Loucy (cell line): ENCODE results near the gene PITRM1.

ENCODE experiments used
- CTCF ChIP-seq: fragments of 200-600 bp; sonication (generic); conservative IDR thresholded peaks from 2 replicates; pipeline ENCODE4 v1.5.1; 2014; ENCODE audit warnings: mild to moderate bottlenecking, antibody characterized with exemption, low read length
- EZH2phosphoT487 ChIP-seq: fragments of 200-600 bp; IDR thresholded peaks from 2 replicates; pipeline ENCODE4 v1.6.1; 2018; ENCODE audit warnings: antibody characterized with exemption, mild to moderate bottlenecking, moderate library complexity, borderline replicate concordance

- TF ChIP-seq CTCF (no peak), EZH2phosphoT487 (no peak)
Observed at GRCh38 chr10:3186368-3186767, 13.8 kb upstream of the PITRM1 start.
